HFFc6 (cell line): Measurements from ENCODE around the gene AK9. TPM values are rescaled to one million over a fixed set of nuclear protein-coding genes. Genes with fewer than 3 reads are reported as not detected.

Source experiments
- DNase-seq: peaks from one replicate; pipeline ENCODE4 v3.0.0-alpha.2; 2018
- H3K27ac Mint-ChIP-seq: 2 replicates; pipeline ENCODE4 v1.8.0; 2020; ENCODE audit warnings: mild to moderate bottlenecking, mixed read lengths
- H3K27me3 Mint-ChIP-seq: 2 replicates; pipeline ENCODE4 v1.8.0; 2021; ENCODE audit warnings: mild to moderate bottlenecking, moderate library complexity, mixed read lengths; ENCODE audit not compliant: insufficient read depth
- H3K36me3 Mint-ChIP-seq: 2 replicates; pipeline ENCODE4 v1.8.0; 2021; ENCODE audit warnings: low read depth, mixed read lengths
- H3K4me1 Mint-ChIP-seq: 2 replicates; pipeline ENCODE4 v1.8.0; 2020; ENCODE audit warnings: low read depth, mixed read lengths
- H3K4me3 Mint-ChIP-seq: 2 replicates; pipeline ENCODE4 v1.8.0; 2020; ENCODE audit warnings: mild to moderate bottlenecking, moderate library complexity, mixed read lengths
- H3K9me3 Mint-ChIP-seq: 2 replicates; pipeline ENCODE4 v1.8.0; 2020; ENCODE audit warnings: mild to moderate bottlenecking, mixed read lengths
- total RNA-seq, 6 experiments: library from RNA; stranded (reverse); fragmentation: NEBNext Ultra II Directional; extraction: Animal tissue kit (Norgen Biotek cat#: 25700); gene quantifications; 2 replicates in 1 of 6; 3 replicates in 5 of 6; pipeline ENCODE4 v1.2.3, GENCODE V29; 2021
- TF ChIP-seq, protein P1 (sequence below): fragments of 200-600 bp; sonication (generic); IDR thresholded peaks from 2 replicates; pipeline ENCODE4 v1.5.0; 2021; ENCODE audit warnings: antibody characterized with exemption, mild to moderate bottlenecking

AK9 gene
- total RNA-seq, 6 experiments from 2014 or later, result 1.2 to 2.0 (median 1.5) TPM

DNA sequence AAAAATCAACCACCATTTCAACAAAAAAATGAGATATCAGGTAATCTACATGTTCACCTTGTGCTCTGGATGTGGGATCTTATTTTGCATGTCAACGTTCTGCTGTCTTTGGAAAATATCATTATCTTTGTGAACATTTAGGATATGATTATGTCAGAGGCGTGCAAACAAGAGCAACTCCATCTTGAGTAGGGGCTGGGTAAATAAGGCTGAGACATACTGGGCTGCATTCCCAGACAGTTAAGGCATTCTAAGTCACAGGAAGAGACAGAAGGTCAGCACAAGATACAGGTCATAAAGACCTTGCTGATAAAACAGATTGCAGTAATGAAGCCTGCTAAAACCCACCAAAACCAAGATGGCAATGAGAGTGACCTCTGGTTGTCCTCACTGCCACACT, 179.2 kb downstream of the AK9 start:
- Mint-ChIP-seq H3K9me3 (no peaks in the 10 kb centered on the region), H3K27me3 (peaks cover 5% of the 10 kb centered on the region; the same call in 1 of the 2 replicates), H3K27ac (no peak overlapping the region), H3K4me1 (peaks cover 46% of the 10 kb centered on the region), H3K4me3 (no peak overlapping the region), H3K36me3 (no peaks in the 10 kb centered on the region)
- no peak for DNase-seq
- TF ChIP-seq, protein P1, sequence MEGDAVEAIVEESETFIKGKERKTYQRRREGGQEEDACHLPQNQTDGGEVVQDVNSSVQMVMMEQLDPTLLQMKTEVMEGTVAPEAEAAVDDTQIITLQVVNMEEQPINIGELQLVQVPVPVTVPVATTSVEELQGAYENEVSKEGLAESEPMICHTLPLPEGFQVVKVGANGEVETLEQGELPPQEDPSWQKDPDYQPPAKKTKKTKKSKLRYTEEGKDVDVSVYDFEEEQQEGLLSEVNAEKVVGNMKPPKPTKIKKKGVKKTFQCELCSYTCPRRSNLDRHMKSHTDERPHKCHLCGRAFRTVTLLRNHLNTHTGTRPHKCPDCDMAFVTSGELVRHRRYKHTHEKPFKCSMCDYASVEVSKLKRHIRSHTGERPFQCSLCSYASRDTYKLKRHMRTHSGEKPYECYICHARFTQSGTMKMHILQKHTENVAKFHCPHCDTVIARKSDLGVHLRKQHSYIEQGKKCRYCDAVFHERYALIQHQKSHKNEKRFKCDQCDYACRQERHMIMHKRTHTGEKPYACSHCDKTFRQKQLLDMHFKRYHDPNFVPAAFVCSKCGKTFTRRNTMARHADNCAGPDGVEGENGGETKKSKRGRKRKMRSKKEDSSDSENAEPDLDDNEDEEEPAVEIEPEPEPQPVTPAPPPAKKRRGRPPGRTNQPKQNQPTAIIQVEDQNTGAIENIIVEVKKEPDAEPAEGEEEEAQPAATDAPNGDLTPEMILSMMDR, result no peak

DNA sequence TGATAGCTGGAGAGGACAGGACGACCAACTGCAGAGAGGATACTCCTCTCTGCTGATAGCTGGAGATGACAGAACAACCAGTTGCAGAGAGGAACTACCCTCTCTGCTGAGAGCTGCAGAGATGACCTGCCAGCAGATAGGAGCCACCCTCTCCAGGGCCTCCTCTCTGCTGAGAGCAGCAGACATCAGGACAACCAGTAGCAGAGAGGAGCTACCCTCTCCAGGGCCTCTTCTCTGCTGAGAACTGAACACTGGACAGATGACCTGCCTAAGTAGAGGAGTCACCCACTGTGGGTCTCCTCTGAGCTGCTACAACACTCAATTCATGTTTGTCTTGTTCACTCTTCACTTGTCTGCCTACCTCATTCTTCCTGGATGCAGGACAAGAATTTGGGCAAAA, 180.6 kb downstream of the AK9 start:
- no peaks in the 10 kb centered on the region for H3K36me3 Mint-ChIP-seq
- TF ChIP-seq, protein P1, result no peak
- no peak overlapping the region for H3K4me3 Mint-ChIP-seq
- no peak for DNase-seq
- peaks cover 9% of the 10 kb centered on the region for H3K27me3 Mint-ChIP-seq
- no peaks in the 10 kb centered on the region for H3K9me3 Mint-ChIP-seq
- H3K27ac Mint-ChIP-seq, result no peak overlapping the region
- H3K4me1 Mint-ChIP-seq, result peaks cover 33% of the 10 kb centered on the region

DNA sequence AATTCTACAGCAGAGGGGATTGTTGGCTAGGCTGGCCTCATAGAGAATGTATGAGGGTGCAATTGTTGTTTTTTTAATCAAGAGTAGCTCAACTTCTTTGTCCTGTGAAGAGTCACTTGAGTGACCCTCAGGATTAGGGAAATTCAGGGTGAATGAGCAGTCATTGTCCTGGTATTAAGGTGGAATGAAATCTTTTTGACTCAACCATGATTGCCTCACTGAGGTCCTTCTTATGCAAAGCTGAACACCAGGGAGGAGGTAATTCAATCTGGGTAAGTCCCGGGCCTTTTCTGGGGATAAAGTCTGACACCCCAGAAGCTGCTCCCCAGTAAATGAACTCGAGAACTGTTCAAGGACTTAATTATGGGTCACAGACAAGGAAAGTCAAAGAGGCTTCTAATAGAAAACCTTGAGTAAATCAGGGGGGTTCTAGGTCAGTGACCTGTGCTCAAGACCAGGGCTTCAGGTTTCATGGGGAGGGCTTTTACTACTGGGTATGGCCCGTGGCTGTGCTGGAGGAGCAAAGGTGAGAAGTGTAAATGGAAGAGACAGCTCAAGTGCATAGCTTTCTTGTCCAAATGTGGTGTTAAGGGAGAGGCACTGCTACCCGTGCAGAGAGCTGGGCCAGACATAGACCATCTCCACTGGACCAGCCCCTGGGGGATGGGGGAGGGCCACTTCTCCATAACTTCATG, 182.7 kb downstream of the AK9 start:
- Mint-ChIP-seq H3K27ac (no peak overlapping the region), H3K36me3 (no peaks in the 10 kb centered on the region), H3K4me1 (peaks cover 18% of the 10 kb centered on the region), H3K9me3 (no peaks in the 10 kb centered on the region), H3K4me3 (no peak overlapping the region), H3K27me3 (peaks cover 12% of the 10 kb centered on the region)
- TF ChIP-seq, protein P1, result no peak
- DNase-seq, result no peak

DNA sequence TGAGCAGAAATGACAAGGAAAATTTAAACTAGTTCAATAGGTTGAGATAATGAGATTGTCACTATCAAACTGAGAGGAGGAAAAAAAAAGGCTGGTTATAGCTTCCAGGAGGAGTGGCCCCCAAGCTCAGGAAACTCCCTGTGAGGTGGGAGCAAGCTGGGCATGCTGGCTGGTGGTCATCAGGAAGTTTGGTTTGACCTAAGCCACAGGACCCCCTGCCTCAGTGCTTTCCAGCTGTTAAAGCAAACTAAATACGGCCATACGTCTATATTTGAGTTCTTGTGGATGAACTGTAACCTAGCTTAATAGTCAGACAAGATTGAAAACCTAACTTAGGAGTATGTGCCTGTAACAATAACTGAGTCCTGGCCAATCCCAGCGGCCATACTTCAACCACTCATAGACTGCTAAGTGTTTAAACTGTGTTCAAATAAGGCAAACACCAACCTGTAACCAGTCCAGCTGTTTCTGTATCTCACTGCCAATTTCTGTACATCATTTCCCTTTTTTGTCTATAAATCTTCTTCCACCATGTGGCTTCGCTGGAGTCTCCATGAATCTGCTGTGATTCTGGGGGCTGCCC, 183.4 kb downstream of the AK9 start:
- no peaks in the 10 kb centered on the region for H3K36me3 Mint-ChIP-seq
- H3K4me1 Mint-ChIP-seq, result peaks cover 16% of the 10 kb centered on the region
- peaks cover 14% of the 10 kb centered on the region for H3K27me3 Mint-ChIP-seq
- no peak overlapping the region for H3K27ac Mint-ChIP-seq
- no peaks in the 10 kb centered on the region for H3K9me3 Mint-ChIP-seq
- TF ChIP-seq, protein P1, result no peak
- no peak for DNase-seq
- no peak overlapping the region for H3K4me3 Mint-ChIP-seq

DNA sequence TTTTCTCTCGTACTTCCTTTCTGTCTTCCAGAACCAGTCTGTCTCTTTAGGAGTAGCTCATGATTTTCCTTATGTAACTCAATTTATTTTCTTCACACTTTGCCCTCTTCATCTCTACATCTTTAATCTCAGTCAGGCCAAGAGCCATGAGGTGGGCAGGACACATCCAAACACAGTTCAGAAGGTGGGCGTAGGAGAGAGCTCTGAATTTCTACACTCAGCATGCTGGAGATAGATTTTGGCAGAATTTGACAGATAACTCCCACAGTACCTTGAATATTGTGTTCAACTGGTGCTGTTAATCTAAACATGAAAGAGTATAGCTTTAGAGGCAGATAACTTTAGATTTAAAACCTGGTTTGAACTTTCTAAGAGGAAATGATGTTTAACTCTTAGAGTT, 184.2 kb downstream of the AK9 start:
- H3K27ac Mint-ChIP-seq, result no peak overlapping the region
- H3K4me1 Mint-ChIP-seq, result peaks cover 9% of the 10 kb centered on the region
- peaks cover 21% of the 10 kb centered on the region for H3K27me3 Mint-ChIP-seq
- DNase-seq, result no peak
- no peaks in the 10 kb centered on the region for H3K9me3 Mint-ChIP-seq
- no peak overlapping the region for H3K4me3 Mint-ChIP-seq
- TF ChIP-seq, protein P1, result no peak
- H3K36me3 Mint-ChIP-seq, result no peaks in the 10 kb centered on the region
